Nephron (organoid): ENCODE measurements around the gene SH3TC1.

Source experiments
- H3K27ac Mint-ChIP-seq, 3 experiments: 2 replicates each; pipeline ENCODE4 v1.8.0; 2020; ENCODE audit warnings: mixed read lengths in 3 of 3, mild to moderate bottlenecking in 2 of 3, moderate library complexity in 1 of 3
- H3K27me3 Mint-ChIP-seq: 2 replicates; pipeline ENCODE4 v1.8.0; 2021; ENCODE audit warnings: low read depth, mild to moderate bottlenecking, moderate library complexity, mixed read lengths
- H3K36me3 Mint-ChIP-seq: 2 replicates; pipeline ENCODE4 v1.8.0; 2020; ENCODE audit warnings: low read depth, mixed read lengths
- H3K4me1 Mint-ChIP-seq: 2 replicates; pipeline ENCODE4 v1.8.0; 2020; ENCODE audit warnings: mixed read lengths
- H3K4me3 Mint-ChIP-seq, 3 experiments: 2 replicates each; pipeline ENCODE4 v1.8.0; 2020; ENCODE audit warnings: mild to moderate bottlenecking in 3 of 3, mixed read lengths in 3 of 3, moderate library complexity in 2 of 3
- H3K9me3 Mint-ChIP-seq: 2 replicates; pipeline ENCODE4 v1.8.0; 2020; ENCODE audit warnings: mixed read lengths
- TF ChIP-seq, protein P1 (sequence below), 3 experiments: fragments of 200-600 bp; sonication (generic); IDR thresholded peaks; one replicate each; pipeline ENCODE4 v1.5.0; 2021; ENCODE audit warnings: antibody characterized with exemption in 3 of 3; ENCODE audit not compliant: unreplicated experiment in 3 of 3

The SH3TC1 gene

DNA sequence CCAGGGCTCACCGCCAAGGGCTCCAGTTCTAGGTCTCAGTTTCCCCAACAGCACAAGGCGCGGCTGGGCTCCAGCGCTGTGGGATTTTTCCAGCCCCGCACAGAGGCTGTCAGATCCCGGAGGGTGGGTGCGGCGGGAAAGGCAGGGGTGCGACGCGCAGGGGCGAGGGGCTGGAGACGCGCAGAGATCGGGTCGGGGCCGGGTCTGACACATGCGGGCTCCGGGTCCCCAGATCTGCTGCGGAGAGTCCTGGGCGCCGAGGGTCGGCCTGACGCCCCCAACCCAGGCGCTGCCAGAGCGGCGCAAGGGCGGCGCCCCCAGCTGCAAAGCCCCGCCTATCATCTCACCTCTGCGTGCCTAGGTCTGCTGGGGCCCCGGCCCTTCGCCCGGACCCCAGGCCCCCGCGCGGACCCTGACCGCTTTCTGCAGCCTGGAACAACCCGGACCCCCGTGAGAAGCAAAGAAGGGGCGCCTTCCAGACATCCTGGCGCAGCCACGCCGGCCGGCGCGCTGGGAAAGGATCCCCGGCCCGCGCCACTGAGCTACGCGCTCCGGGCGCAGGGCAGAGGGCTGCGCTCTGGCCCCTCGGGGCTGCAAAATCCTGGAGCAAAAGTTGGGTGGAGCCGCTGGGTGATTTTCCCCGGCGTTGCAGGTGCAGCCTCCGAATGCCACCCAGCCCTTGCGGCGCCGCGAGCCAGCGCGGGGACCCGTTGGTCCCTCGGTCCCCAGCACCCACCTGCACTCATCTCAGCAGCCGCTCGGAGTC is 41.0 kb upstream of the SH3TC1 start:
- TF ChIP-seq, protein P1, sequence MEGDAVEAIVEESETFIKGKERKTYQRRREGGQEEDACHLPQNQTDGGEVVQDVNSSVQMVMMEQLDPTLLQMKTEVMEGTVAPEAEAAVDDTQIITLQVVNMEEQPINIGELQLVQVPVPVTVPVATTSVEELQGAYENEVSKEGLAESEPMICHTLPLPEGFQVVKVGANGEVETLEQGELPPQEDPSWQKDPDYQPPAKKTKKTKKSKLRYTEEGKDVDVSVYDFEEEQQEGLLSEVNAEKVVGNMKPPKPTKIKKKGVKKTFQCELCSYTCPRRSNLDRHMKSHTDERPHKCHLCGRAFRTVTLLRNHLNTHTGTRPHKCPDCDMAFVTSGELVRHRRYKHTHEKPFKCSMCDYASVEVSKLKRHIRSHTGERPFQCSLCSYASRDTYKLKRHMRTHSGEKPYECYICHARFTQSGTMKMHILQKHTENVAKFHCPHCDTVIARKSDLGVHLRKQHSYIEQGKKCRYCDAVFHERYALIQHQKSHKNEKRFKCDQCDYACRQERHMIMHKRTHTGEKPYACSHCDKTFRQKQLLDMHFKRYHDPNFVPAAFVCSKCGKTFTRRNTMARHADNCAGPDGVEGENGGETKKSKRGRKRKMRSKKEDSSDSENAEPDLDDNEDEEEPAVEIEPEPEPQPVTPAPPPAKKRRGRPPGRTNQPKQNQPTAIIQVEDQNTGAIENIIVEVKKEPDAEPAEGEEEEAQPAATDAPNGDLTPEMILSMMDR (IDR thresholded peaks at IDR 0.05; ENCODE audit: unreplicated experiment in 3 of 3), result no peak
- H3K4me1 Mint-ChIP-seq, result peaks cover 10% of the 10 kb centered on the region
- no peak overlapping the region for H3K27ac Mint-ChIP-seq
- H3K36me3 Mint-ChIP-seq, result no peaks in the 10 kb centered on the region
- H3K9me3 Mint-ChIP-seq, result no peaks in the 10 kb centered on the region
- H3K4me3 Mint-ChIP-seq, result peak overlapping the region; percentile 29 to 76 (median 68)
- peaks cover 67% of the 10 kb centered on the region for H3K27me3 Mint-ChIP-seq

DNA sequence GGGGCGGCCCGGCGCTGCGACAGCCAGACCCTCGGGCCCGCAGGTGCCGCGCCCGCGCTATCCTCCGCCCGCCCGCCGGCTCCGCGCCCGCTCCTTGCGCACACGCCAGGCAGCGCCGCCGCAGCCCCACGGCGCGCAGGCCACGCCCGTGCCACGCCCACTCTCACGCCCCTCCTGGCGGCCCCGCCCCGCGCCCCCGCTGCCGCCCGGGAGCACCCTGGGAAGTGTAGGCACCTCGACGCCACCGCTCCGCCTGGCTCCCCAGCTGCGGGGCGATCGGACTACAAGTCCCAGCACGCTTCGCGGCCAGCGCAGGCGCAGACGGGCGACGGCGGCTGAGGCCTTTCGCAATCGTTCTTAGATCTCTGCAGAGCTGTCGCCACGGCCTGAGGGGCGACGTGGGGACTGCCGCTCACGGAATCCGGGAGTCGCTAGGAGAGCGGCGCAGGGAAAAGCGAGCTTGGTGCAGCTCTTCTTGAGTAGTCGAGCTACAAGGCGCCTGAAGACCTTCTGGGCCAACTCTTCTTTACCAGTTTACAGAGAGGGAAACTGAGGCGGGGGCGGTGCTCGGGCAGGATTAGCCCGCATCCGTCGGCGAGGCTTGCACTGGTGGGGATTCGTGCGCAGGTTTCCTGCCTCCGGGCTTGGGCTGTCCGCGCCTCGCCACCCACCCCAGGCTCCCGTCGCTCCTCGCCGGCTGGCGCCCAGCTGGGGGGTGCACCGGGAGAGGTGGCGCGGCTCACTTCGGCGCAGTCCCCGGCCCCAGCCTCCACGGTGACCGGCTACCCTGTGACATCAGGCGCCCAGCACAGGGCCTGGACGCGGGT is 40.2 kb upstream of the SH3TC1 start, which contains the start of gene ABLIM2:
Gene ABLIM2, minus strand, starts transcription at position 104 of the 827 bp plus-strand sequence. CDS start 124 bp downstream, outside the sequence.
- Mint-ChIP-seq H3K9me3 (no peaks in the 10 kb centered on the region), H3K27ac (peak within 1 kb of the TSS; percentile 65 to 84 (median 73)), H3K4me3 (peak within 1 kb of the TSS; percentile 91 to 98 (median 94)), H3K36me3 (no peaks in the 10 kb centered on the region), H3K27me3 (peaks cover 65% of the 10 kb centered on the region), H3K4me1 (peaks cover 10% of the 10 kb centered on the region)
- TF ChIP-seq, protein P1 (IDR thresholded peaks at IDR 0.05; ENCODE audit: unreplicated experiment in 3 of 3), result no peak

DNA sequence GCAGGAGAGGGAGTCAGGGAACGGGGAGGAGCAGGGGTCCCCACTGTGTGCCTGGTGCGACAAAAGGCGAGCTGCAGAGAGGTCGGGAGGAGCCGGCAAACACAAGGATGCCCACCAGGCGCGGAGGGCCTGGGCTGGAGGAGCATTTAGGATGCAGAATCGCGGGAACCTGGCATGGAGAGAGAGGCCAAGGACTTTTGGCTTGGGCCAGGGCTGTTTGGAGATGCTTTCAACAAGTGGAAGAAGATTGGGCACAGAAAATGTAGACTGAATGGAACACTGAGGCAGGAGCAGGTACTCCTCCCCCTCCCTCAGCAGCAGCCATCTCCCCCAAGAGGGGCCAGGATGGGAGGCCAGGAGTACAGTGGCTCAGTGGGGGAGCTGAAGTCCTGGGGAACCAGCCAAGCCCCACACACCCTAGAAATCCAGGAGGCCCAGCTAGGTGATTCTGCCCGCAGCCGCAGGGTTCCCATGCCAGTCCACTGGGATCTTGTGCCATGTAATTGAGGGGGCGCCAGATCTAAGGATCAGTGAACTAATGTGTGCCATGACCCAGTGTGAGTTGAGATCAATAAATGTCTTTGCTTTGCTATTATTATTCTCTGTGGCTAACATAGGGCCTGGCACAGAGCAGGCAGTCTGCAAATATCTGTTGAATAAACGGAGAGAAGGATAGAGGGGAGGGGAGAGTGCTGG is 39.4 kb upstream of the SH3TC1 start:
- no peak overlapping the region for H3K27ac Mint-ChIP-seq

DNA sequence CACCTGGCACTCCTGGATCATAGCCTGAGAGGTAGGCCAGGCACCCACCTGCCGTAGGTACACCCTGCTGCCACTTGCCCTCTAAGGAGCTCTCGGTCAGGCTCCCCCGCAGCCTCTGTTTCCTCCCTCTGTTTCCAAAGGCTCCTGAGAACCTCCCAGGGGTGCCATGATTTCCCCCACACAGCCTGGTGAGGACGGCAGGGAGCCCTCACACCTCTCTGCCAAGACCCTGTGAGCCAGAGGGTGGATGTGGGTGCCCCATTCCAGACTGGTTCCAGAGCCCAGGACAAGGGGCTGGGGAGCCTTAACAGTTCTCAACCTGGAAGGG is 38.9 kb upstream of the SH3TC1 start:
- no peaks in the 10 kb centered on the region for H3K36me3 Mint-ChIP-seq
- peak overlapping the region; percentile 84 to 91 (median 86) for H3K4me3 Mint-ChIP-seq
- no peak overlapping the region for H3K27ac Mint-ChIP-seq
- no peaks in the 10 kb centered on the region for H3K9me3 Mint-ChIP-seq
- TF ChIP-seq, protein P1 (IDR thresholded peaks at IDR 0.05; ENCODE audit: unreplicated experiment in 3 of 3), result no peak
- H3K27me3 Mint-ChIP-seq, result peaks cover 68% of the 10 kb centered on the region
- H3K4me1 Mint-ChIP-seq, result peaks cover 15% of the 10 kb centered on the region

More for the DNA sequence above, 39.4 kb upstream of the SH3TC1 start:
- Mint-ChIP-seq H3K27me3 (peaks cover 65% of the 10 kb centered on the region), H3K4me3 (peak overlapping the region; percentile 84 to 91 (median 86)), H3K36me3 (no peaks in the 10 kb centered on the region), H3K4me1 (peaks cover 10% of the 10 kb centered on the region), H3K9me3 (no peaks in the 10 kb centered on the region)
- TF ChIP-seq, protein P1 (IDR thresholded peaks at IDR 0.05; ENCODE audit: unreplicated experiment in 3 of 3), result no peak

DNA sequence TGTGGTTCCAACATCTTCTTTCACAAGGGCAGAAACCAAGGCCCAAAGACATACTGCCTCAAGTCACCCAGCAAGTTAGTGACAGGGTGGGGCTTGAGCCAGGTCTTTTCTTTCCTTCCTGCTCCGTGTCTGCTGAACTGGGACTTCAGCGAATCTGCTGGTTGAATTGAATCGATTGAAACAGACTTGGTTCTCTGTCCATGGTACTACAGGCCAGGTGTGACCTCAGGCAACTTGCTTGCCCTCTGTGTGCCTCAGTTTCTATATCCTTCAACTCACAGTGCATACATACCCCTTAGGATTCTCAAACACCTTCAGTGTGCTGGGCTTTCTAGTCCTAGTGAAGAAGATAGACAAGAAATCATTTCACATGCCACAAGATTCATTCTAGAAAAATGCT is 38.5 kb upstream of the SH3TC1 start:
- H3K4me1 Mint-ChIP-seq, result peaks cover 16% of the 10 kb centered on the region
- H3K27ac Mint-ChIP-seq, result no peak overlapping the region
- TF ChIP-seq, protein P1 (IDR thresholded peaks at IDR 0.05; ENCODE audit: unreplicated experiment in 3 of 3), result no peak
- H3K36me3 Mint-ChIP-seq, result no peaks in the 10 kb centered on the region
- peaks cover 68% of the 10 kb centered on the region for H3K27me3 Mint-ChIP-seq
- H3K4me3 Mint-ChIP-seq, result peak overlapping the region; percentile 84 to 91 (median 86)
- H3K9me3 Mint-ChIP-seq, result no peaks in the 10 kb centered on the region
